NCI-H460 (cell line): Measurements from ENCODE around the gene DPP6. TPM values are rescaled to one million over a fixed set of nuclear protein-coding genes. Genes with fewer than 3 reads are reported as not detected.

Source experiments
- DNase-seq: peaks from one replicate; pipeline ENCODE4 v3.0.0-alpha.2; 2016; ENCODE audit warnings: low read depth; ENCODE audit errors: extremely low read depth
- total RNA-seq: library from RNA; depleted of rRNA; stranded (reverse); fragments of >200 nt; shearing (Covaris generic); gene quantifications from 2 replicates; pipeline ENCODE4 v1.2.3, GENCODE V29; 2014

The DPP6 gene
- total RNA-seq, 1 experiment from 2014 or later: not detected

- DNase-seq: no peak
These were observed 385.0 kb downstream of the DPP6 start for GRCh38 chr7:154437234-154437633.

- no peak for DNase-seq
These were observed 386.6 kb downstream of the DPP6 start for GRCh38 chr7:154438571-154439367.

GRCh38 chr7:154440058-154440457, 387.9 kb downstream of the DPP6 start:
- no peak for DNase-seq

GRCh38 chr7:154440651-154441050, 388.5 kb downstream of the DPP6 start:
- no peak for DNase-seq

GRCh38 chr7:154441811-154442210, 389.6 kb downstream of the DPP6 start:
- DNase-seq: no peak

GRCh38 chr7:154442939-154443338, 390.7 kb downstream of the DPP6 start:
- no peak for DNase-seq

- DNase-seq: no peak
These were observed 398.3 kb downstream of the DPP6 start for GRCh38 chr7:154450451-154450850.

- DNase-seq: no peak
These were observed 399.6 kb downstream of the DPP6 start for GRCh38 chr7:154451480-154452457.

GRCh38 chr7:154463794-154464193, 411.6 kb downstream of the DPP6 start:
- no peak for DNase-seq

GRCh38 chr7:154469652-154470051, 417.5 kb downstream of the DPP6 start:
- no peak for DNase-seq

- DNase-seq: no peak
These were observed 420.1 kb downstream of the DPP6 start for GRCh38 chr7:154472343-154472742.

GRCh38 chr7:154473360-154473759, 421.2 kb downstream of the DPP6 start:
- no peak for DNase-seq

- DNase-seq: no peak
These were observed 422.8 kb downstream of the DPP6 start for GRCh38 chr7:154474903-154475520.

GRCh38 chr7:154475864-154476263, 423.7 kb downstream of the DPP6 start:
- DNase-seq: no peak

GRCh38 chr7:154480817-154481216, 428.6 kb downstream of the DPP6 start:
- no peak for DNase-seq

GRCh38 chr7:154482863-154483262, 430.7 kb downstream of the DPP6 start:
- no peak for DNase-seq

GRCh38 chr7:154484406-154484805, 432.2 kb downstream of the DPP6 start:
- no peak for DNase-seq

GRCh38 chr7:154484943-154485342, 432.7 kb downstream of the DPP6 start:
- no peak for DNase-seq

GRCh38 chr7:154489897-154490296, 437.7 kb downstream of the DPP6 start:
- DNase-seq: no peak

GRCh38 chr7:154493594-154493993, 441.4 kb downstream of the DPP6 start:
- DNase-seq: no peak

GRCh38 chr7:154497751-154498150, 445.6 kb downstream of the DPP6 start:
- no peak for DNase-seq
